Measurements from ENCODE around the gene H6PD. TPM values are rescaled to one million over a fixed set of nuclear protein-coding genes. Genes with fewer than 3 reads are reported as not detected.

The H6PD gene
- total and polyA plus RNA-seq, 2 experiments from 2014 or later: 1.2 to 4.7 TPM

- H3K27me3 Mint-ChIP-seq (ENCODE audit: insufficient read depth, low read depth, poor library complexity): peaks cover 3% of the 10 kb centered on the region
- peaks cover 19% of the 10 kb centered on the region for H3K4me1 Mint-ChIP-seq
- no peaks in the 10 kb centered on the region for H3F3A ChIP-seq (replicated peaks; ENCODE audit: low read depth)
- H3K9me3 Mint-ChIP-seq: peaks cover 21% of the 10 kb centered on the region
- no peak overlapping the region for H3K27ac Mint-ChIP-seq
- no peaks in the 10 kb centered on the region for H4K20me1 ChIP-seq (replicated peaks; ENCODE audit: insufficient read depth)
- no peaks in the 10 kb centered on the region for H3K9me2 ChIP-seq (ENCODE audit: insufficient read depth)
- H3K4me3 Mint-ChIP-seq: no peak overlapping the region
- no peaks in the 10 kb centered on the region for H3K36me3 ChIP-seq (ENCODE audit: insufficient read depth)
- no peaks in the 10 kb centered on the region for H3K36me3 Mint-ChIP-seq (ENCODE audit: low read depth)
- no peaks in the 10 kb centered on the region for H3K27me3 ChIP-seq (ENCODE audit: insufficient read depth)
- DNase-seq (ENCODE audit: low spot score) (no peak), ATAC-seq (no peak)
- peaks cover 6% of the 10 kb centered on the region; the same call in 1 of the 2 replicates for H3K4me1 ChIP-seq (ENCODE audit: insufficient read depth)
- no peak overlapping the region for H2AFZ ChIP-seq
- no peak overlapping the region for H3K27ac ChIP-seq (ENCODE audit: low read depth)
- TF ChIP-seq REST (IDR thresholded peaks at IDR 0.05; ENCODE audit: unreplicated experiment): no peak
- H3K4me3 ChIP-seq: no peak overlapping the region
- H3K4me2 ChIP-seq: no peak overlapping the region
- no peaks in the 10 kb centered on the region for H3K79me2 ChIP-seq (replicated peaks; ENCODE audit: insufficient read depth)
These were observed 48.1 kb downstream of the H6PD start for GRCh38 chr1:9282696-9282955.

GRCh38 chr1:9284061-9284460, 49.5 kb downstream of the H6PD start:
- Mint-ChIP-seq H3K4me1 (peaks cover 14% of the 10 kb centered on the region), H3K9me3 (peaks cover 33% of the 10 kb centered on the region), H3K36me3 (ENCODE audit: low read depth) (peaks cover 3% of the 10 kb centered on the region; the same call in 1 of the 3 replicates), H3K4me3 (no peak overlapping the region), H3K27me3 (ENCODE audit: insufficient read depth, low read depth, poor library complexity) (peaks cover 3% of the 10 kb centered on the region), H3K27ac (no peak overlapping the region)
- Histone ChIP-seq H3K4me2 (no peak overlapping the region), H3K36me3 (ENCODE audit: insufficient read depth) (no peaks in the 10 kb centered on the region), H3K4me3 (no peak overlapping the region), H3K27me3 (ENCODE audit: insufficient read depth) (no peaks in the 10 kb centered on the region), H3K79me2 (replicated peaks; ENCODE audit: insufficient read depth) (no peaks in the 10 kb centered on the region), H3K27ac (ENCODE audit: low read depth) (no peak overlapping the region), H4K20me1 (replicated peaks; ENCODE audit: insufficient read depth) (no peaks in the 10 kb centered on the region), H3K9me2 (ENCODE audit: insufficient read depth) (no peaks in the 10 kb centered on the region), H2AFZ (no peak overlapping the region), H3F3A (replicated peaks; ENCODE audit: low read depth) (no peaks in the 10 kb centered on the region), H3K4me1 (ENCODE audit: insufficient read depth) (peaks cover 6% of the 10 kb centered on the region; the same call in 1 of the 2 replicates)
- ATAC-seq (no peak), DNase-seq (ENCODE audit: low spot score) (no peak)
- TF ChIP-seq EZH2phosphoT487 (IDR thresholded peaks at IDR 0.05; ENCODE audit: unreplicated experiment) (no peak), ETS1 (IDR thresholded peaks at IDR 0.05) (no peak), ZNF114 (CRISPR knock-in tag; IDR thresholded peaks at IDR 0.05) (no peak), CTCF (conservative IDR thresholded peaks at IDR 0.05; ENCODE audit: low read depth in 2 of 2) (no peak), EZH2 (IDR thresholded peaks at IDR 0.05; ENCODE audit: low read depth, unreplicated experiment) (no peak), STAT1 (IDR thresholded peaks at IDR 0.05; ENCODE audit: unreplicated experiment) (no peak), POLR2AphosphoS5 (IDR thresholded peaks at IDR 0.05; ENCODE audit: low read depth) (no peak), JUNB (IDR thresholded peaks at IDR 0.05; ENCODE audit: unreplicated experiment) (no peak), REST (IDR thresholded peaks at IDR 0.05; ENCODE audit: unreplicated experiment) (no peak), ZNF331 (CRISPR knock-in tag; IDR thresholded peaks at IDR 0.05; ENCODE audit: low read depth) (no peak), NANOG (IDR thresholded peaks at IDR 0.05; ENCODE audit: borderline replicate concordance) (no peak)
